ENCODE results near the gene PADI1.
"Not testable (repeated sequence)": the region's sequence is repeated elsewhere in the genome, so short reads cannot be mapped to it uniquely, and the experiment has no call there.

Gene PADI1

DNA sequence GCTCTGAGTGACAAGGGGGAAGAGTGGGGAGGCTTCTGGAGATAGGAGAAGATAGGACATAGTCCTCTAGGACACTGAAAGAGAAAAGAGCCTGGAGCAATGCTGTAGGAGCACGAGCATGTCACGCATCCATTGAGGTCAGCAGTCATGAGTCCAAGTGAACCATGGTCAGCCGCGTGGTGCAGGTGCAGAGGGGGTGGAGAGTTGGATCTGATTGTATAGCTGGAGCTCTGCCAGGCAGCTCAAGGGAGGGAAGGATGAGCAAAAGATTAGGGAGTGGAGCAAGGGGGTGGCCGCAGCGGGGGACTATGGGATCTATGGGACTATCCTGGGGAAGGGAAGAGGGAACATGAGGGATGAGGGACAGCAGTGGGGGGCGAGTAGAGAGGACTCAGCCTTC, 14.0 kb downstream of the PADI1 start:
- no peak for DNase-seq

DNA sequence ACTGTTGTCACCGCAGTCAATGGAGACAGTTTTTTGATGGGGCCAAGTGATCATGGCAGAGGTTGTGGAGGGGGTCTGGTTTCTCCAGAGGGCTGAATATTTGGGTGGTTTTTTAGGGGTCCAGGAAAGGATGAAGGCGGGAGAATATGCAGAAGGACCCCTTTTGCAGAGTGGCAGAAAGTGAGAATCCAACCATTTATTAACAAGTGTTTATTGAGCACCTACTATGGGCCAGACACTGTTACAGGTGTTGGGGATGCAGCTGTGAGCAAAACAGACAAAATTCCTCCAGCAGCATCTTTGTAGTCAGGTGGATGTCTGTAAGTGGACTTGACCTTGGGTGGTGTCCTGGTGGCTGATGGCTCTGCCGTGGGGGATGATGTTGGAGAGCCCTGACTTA, 15.4 kb downstream of the PADI1 start:
- DNase-seq = no peak

DNA sequence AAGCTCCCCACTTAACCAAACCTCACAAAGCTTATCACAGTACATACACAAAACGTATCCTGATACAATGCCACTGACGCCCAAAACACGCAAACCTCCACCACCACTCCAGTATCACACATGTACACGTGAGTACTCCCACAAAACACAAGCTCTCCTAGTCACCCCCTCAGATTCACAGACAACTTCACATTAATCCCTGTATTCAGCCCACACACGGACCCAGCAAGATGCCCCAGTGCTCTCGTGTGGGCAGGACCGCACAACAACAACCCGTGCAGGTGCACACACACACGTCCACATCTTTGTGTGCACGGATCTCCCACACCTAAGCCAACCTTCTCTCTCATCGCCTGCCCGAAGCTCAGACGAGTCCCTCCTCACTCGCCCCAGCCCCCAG, 17.6 kb downstream of the PADI1 start:
- DNase-seq = no peak

DNA sequence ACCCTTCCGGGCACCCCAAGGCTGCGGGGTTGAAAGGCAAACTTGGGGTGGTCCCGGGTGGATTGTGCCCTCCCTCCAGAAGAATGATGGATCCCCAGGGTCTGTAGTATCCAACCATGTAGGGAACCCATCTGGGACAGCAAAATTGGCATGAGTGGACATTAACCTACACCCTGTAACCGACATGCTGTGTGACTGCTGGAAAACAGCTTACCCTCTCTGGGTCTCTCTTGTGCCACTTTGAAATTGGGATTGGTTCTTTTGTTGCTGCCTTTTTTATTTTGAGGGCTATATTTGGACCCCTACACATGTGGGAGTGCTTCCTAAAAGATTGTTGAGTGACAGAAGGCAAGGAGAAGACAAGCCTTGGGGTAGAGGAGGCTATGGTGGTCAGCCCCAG, 19.5 kb downstream of the PADI1 start:
- DNase-seq = no peak

DNA sequence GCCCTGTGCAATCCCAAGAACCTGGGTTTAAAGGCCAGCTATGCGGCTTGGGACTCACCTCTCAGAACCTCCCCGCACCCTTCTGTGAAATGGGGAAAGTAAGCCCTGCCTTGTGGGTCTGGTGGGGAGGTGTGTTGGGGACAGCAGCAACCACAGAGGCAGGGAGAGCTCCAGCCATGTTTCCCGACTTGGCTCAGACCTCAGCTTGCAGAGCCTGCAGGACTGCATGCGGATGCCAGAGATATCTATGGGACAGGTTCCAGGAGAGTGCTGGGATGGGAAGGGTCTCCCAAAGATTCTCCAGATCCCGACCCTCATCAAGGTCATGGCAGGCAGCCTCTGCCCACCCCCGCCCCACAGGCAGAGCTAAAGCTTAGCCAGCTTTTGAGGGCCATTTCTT, 20.2 kb downstream of the PADI1 start:
- DNase-seq = no peak

DNA sequence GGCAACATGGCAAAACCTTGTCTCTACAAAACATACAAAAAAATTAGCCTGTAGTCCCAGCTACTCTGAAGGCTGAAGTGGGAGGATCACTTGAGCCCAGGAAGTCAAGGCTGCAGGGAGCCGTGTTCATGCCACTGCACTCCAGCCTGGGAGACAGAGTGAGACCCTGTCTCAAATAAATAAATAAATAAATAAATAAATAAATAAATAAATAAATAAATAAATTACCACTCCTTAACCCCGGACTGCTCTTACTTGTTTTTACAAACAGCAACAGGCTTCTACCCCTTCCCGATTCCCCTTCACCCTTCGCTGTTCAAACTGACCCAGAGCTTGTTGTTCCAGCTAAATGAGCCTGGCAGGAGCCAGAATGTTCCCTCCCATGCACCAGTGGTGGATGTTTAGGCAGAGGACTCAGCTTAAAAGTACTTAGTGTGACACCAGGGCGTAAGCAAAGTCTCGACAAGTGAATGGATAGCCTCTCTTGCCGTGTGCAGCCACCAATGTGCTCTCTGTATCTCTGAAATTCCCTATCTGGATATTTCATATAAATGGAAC, 22.5 kb downstream of the PADI1 start:
- DNase-seq = no peak

DNA sequence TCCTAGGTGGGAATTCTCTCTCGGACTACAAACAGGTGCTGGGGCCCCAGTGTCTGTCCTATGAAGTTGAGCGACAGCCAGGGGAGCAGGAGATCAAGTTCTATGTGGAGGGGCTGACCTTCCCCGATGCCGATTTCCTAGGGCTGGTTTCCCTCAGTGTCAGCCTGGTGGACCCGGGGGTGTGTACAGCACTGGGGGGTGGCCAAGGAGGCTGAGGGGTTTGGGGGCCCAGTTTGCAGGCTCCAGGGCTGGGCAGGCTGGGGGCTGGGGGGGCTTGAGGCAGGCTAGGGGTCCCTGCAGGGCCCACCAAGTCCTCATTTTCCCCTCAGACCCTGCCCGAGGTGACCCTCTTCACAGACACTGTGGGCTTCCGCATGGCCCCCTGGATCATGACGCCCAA, 23.7 kb downstream of the PADI1 start:
- DNase-seq = no peak

DNA sequence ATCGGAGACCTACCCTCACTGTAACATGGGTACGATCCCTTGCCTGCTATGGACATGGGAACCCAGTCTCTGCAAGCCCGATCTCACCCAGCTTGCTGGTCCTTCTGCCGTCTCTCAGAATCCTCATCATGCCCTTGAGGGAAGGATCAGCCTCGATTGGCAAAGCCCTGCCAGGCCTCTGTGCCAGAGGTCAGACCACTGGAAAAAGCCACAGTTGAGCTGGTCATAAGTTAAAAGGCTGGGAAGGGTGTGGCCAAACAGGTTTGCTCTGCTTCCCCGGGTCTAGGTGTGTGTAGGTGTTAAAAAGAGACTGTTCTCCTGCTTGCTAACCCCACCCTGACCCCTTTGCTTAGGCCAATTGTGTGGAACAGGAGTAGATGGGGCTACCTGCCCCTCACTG, 24.5 kb downstream of the PADI1 start:
- DNase-seq = no peak

DNA sequence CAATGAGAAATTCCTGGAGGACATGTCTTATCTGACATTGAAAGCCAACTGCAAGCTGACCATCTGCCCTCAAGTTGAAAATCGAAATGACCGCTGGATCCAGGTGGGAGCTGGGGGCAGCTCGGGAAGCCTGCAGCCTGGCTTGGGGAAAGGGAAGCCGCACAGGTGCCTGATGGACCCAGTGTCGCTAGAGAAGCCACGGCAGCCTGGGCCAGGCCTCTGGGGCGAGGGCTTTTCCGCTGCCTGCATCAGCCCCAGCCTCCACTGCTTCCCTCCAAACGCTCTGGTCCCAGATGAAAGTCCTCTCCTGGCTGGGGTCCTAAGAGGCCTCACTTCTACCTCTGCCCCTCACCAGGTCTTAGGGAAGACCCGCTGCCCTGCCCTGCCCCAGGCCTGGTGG, 25.2 kb downstream of the PADI1 start:
- no peak for DNase-seq

DNA sequence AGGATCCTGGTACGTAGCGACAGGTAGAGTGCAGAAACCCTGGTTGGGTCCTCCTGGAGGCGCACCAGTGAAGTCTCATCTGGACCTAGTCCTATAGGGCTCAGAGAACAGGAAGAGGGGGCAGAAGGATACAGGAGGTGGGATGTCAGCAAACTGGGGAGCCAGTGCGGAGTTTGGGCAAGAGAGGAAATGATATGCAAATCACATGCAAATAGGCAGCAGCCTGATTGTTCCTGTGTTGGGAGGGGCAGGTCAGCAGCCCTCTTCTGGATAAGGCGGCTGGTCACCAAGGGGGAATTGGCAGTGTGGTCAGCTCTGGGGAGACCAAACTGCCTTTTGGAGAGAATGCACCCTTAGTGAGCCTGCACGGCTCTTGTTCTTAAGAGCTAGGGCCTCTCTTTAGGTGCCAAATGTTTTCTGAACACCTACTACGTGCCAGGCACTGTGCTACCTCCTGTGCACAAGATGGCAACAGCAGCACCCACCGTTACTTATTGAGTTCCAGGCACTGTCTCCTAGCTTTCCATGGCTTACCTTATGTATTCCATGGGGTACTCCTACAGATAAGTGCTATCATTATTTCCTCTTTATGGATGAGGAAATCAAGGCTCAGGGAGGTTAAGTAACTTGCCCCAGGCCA, 25.9 kb downstream of the PADI1 start:
- no peak for DNase-seq

DNA sequence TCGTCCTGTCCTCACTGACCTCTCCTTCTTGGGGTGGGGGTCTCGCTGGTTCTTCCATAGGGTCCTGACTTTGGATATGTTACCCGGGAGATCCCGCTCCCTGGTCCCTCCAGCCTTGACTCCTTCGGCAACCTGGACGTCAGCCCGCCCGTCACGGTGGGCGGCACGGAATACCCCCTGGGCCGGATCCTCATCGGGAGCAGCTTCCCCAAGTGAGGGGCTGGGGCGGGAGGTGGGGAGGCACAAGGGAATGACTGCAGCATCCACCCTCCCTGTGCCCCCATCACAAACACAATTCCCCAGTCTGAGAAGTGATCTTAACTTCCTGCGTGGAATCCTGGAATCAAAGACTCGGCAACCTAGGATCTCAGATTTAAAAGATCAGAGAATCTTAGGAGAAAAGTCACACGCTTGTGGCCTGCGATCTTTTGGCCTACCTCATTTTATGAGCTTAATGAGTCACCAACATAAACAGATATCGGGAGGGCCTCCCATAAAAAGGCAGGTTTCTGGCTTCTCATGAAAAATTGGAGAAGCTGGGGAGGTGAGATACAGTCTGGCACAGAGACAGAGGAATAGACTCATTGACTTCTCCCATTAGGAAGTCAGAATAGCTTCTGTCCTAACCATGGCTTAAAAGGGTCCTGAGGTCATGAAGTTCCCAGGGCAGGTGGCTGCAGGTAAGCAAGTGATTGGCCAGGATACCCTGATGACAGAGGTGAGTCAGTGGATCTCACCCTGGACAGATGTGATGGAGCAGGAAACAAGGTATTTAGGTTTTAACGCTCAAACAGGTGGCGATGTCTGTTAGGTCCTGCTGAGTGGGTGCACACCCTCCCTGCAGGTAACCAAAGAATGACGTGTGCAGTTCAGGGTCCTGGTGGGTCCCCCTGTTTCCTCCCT, 28.1 kb downstream of the PADI1 start:
- no peak for DNase-seq

DNA sequence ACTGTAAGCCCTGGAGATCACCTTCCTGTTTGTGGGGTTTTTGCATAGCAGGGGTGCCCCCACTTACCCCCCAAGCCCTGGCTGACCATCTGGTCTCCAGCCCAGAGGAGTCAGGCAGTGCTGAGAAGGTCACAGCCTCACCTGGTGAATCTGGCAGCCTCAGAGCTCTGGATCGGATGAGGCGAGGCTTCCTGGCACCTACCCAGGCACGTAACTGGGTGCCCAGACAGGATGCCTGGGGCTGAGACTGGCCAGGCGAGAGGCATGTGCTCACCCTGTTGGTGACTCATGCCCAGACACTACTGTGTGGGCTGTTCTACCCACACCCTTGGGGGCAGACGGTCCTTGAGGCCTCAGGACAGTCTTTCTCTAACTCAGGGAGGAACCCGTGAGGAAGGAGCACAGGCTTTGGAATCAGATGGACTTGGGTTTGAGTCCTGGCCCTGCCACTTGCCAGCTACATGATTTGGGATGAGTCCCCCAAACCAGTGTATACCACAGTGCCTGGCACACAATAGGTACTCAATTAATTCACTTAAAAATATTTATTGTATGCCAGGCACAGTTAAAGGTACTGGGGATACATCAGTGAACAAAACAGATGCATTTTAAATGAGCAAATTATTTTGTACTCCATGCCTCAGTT, 28.9 kb downstream of the PADI1 start:
- DNase-seq = no peak

DNA sequence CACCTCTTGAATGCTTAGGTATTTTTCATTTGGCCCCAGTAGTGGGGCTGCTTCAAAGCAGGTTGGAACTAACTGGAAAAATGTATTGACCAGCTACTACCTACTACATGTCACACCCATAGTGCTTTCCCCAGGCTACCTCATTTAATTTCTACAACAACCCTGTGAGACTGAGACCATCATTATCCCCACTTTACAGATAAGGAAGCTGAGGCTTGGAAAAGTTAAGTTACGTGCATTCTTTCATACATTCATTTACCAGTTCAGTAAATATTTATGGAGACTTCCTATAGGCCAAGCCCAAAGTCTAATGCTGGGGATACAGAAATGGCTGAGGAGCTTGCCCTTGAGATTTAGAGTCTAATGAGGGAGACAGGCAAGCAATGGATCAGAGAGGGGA, 29.5 kb downstream of the PADI1 start:
- DNase-seq = no peak

DNA sequence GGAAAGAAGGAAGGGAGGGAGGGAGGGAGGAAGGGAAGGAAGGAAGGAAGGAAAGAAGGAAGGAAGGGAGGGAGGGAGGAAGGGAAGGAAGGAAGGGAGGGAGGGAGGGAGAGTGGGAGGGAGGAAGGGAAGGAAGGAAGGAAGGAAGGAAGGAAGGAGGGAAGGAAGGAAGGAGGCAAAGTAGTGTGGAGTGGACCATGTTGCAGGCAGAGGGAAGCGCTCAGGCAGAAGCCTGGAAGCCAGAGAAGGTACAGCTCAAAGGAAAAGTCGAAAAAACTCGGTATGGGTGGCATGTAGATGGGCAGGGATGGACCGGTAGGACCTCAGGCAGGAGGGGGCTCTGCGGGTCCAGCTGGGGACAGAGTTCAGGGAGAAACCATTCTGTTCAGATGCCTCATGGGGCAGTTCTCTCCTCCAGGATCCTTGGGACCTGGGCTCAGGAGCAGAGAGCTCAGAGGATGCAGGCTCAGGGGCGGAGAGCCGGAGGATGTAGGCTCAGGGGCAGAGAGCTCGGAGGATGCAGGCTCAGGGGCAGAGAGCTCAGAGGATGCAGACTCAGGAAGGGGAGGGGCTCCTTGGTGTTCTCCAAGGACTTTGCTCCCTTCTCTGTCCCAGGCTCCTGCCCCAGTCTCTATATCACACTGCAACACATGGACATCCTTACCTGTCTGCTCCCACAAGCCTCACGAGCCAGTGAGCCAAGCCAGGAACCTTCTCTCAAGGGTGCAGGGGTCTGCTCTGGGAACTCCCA, 30.4 kb downstream of the PADI1 start:
- no peak for DNase-seq

DNA sequence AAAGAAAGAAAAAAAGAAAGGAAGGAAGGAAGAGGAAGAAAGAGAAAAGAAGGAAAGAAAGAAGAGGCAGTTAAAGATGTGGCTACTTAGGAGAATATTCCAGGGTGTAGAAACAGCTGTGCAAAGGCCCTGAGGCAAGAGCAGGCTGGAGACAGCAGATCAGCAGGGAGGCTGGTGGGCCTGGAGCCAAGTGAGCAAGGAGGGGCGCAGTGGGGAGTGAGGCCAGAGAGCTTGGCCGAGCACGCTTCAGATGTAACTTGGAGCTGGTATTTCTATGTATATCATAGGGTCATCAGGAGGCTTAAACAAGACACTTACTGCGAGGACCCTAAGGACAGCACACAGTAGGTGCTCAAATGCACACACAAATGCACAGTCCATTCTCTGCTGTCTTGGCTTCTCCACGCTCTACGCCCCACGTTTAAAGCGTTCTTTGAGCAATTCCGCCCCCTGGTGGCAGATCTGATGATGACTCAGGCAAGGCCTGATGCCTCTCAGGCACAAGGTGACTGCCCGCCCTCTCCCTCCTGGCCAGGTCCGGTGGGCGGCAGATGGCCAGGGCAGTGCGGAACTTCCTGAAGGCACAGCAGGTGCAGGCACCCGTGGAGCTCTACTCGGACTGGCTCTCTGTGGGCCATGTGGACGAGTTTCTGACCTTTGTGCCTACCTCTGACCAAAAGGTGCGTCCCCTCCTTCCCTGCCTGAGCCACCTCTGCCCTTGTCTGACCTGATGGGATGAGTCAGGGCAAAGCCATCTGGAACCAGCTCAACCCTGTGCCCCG, 32.0 kb downstream of the PADI1 start:
- peak; percentile 68 for DNase-seq

DNA sequence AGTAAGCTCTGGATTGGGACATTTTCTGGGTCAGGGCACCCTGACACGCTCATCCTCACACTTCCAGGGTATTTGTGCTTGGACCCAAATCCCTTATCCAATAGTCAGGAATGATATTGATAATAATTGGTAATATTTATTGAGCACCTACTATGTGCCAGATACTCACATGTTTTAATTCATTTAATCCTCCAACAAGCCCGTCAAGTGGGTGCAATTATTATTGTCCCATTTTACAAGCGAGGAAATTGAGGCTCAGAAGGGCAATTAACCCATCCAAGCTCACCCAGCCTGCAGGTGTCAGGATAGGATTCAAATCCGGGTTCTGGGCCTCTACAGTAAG, 32.6 kb downstream of the PADI1 start:
- no peak for DNase-seq

DNA sequence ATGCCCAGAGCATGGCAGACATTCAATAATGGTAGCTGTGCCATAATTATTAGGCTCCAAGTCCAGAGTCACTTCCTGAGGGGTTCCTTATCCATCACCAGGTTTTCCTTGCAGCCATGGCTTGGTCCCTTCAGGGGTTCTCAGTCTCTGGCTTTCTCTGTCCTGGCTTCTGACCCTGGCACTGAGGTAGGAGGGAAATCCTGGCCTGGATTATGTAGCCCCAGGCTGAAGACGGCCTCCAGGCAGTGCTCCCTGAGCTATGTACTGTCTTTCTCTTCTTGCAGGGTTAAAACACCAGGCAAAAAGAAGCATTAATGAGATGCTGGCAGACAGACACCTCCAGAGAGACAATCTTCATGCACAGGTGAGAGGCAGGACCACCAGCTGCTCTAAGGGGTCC, 34.5 kb downstream of the PADI1 start:
- peak; percentile 83 for DNase-seq

DNA sequence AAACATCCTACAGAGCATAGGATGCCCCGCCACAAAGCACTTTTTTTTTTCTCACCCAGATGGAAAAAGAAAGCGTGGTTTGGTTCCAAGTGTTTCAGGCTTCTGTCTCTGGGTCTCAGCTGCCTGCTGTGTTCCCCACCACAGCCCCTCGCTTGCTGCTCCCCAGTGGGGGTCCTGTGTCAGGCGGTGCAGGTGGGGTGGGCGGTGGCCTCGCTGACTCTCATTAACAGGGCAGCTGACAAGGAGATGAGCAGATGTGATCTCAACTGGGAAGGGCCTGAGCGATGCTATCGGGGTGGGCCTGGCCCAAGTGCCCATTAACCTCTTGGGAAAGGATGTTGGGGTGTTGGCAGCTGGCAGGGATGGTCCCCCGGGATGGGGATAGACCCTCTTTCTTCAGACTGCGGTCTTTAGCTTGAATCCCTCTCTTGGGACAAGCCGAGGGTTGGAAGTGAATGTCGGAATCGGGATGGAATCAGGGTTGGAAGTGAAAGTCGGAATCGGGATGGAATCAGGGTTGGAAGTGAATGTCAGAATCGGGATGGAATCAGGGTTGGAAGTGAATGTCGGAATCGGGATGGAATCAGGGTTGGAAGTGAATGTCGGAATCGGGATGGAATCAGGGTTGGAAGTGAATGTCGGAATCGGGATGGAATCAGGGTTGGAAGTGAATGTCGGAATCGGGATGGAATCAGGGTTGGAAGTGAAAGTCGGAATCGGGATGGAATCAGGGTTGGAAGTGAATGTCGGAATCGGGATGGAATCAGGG, 36.3 kb downstream of the PADI1 start:
- DNase-seq = not testable (repeated sequence)

DNA sequence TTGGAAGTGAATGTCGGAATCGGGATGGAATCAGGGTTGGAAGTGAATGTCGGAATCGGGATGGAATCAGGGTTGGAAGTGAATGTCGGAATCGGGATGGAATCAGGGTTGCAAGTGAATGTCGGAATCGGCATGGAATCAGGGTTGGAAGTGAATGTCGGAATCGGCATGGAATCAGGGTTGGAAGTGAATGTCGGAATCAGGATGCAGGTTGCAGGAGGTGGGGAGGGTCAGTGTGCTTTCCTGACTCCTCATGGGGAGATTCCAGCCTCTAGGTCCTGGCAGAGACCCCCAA, 36.8 kb downstream of the PADI1 start:
- DNase-seq = not testable (repeated sequence)

DNA sequence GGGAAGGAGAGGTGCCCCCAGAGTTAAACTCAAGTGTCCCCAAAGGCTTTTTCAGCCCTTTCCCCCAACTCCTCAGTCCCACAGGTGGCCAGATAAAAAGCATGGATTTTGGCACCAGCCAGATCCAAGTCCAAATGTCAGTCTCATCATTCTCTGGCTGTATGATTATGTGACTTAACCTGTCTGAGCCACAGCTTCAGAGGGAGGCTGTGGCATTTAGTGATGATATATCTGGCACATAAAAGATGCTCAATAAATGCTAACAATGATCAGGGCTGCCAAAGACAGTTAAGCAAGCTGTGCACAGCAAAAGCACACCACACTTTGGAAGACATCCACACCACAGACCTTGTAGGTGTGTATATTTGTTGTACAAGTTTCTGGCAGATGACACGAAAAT, 38.3 kb downstream of the PADI1 start:
- no peak for DNase-seq

DNA sequence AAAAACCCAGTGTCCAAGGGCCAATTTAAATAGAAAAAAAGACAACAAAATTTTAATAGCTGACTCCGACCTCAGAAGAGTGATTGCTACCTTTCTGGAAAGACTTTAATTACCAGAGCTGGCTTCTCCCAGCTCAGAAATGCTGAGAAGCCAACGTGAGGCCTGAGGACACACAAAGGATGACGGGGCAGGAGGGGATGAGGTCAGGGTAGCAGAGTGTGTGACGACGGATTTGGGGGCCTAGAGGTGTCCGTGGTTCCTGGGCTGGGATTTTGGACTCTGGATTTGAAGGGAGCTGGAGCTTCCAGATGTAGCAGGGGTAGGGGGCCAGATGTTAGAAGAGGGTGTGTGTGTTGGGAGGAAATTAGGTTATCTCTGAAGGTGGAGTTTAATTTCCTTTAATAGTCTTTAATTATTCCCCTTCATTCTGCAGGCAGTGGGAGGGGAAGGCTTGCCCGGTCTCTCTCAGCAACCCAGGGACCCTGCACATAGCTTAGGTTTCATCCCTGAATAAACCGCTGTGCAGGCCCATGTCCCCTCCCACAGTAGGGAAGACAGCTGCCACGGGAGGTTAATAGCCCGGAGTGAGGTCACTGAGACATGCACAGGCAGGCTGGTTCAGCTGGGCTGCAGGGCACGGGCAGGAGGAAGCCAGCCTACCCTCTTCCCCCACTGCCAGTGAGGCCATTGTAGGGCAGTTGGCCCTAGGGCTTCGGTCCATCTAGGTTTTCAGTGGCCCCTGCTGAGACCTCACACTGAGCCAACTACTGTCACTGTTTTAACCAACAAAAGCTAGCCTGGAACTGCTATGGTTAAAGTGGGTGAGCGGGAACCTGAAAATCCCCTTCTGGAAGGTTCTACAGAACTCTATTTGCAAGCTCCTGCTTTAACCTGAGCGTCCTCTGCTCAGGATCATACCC, 40.2 kb downstream of the PADI1 start:
- peak; percentile 63 for DNase-seq

Measured in NCI-H1105 treated with DMSO at 0.1 percent for 48 hours (cell line).